ENCODE measurements around the gene TMPRSS2.

The TMPRSS2 gene

DNA sequence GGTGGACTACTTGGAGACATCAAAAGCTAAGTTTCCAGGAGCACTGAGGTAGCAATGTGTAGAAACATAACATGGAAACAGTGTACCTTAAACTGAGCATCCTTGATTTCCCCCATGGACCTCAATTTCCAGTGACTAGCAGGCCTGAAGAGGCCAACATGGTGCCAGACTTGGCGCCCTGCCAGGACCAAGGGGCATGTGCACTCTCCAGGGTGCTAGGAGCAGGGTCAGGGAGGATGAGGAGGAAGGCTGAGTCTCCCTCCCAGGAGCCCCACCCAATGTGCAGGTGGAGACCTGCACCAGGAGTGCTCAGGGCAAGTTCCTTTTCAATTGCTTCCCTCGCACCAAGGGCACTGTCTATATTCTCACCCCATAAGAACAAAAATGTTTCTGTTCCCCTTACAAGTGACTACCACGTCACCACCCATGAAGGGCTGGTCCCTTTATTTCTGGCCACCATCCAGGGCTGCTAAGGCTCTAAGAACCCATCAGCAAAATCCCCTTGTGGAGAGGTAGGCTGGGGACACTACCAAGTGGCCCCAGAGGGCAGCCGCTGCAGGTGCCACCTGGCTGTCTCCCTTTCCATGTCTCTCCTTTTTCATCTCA, 42.7 kb downstream of the TMPRSS2 start:
- Histone ChIP-seq H3K27me3 (ENCODE audit: control insufficient read depth, insufficient read depth, low read length) (no peaks in the 10 kb centered on the region), H3K9me3 (ENCODE audit: control insufficient read depth, insufficient read depth, low read depth, low read length) (peaks cover 22% of the 10 kb centered on the region), H3K4me1 (ENCODE audit: control insufficient read depth, insufficient read depth, low read length) (peaks cover 15% of the 10 kb centered on the region), H3K9ac (ENCODE audit: low read length) (no peak overlapping the region), H3K36me3 (ENCODE audit: control insufficient read depth, insufficient read depth, low read length) (peaks cover 28% of the 10 kb centered on the region; the same call in 1 of the 2 replicates), H3K27ac (ENCODE audit: low read depth, low read length) (no peak overlapping the region), H3K4me3 (ENCODE audit: low read depth, low read length) (no peak overlapping the region)

GRCh38 chr21:41460578-41461527, 47.1 kb downstream of the TMPRSS2 start:
- no peaks in the 10 kb centered on the region for H3K27me3 ChIP-seq (ENCODE audit: control insufficient read depth, insufficient read depth, low read length)
- no peak overlapping the region for H3K4me3 ChIP-seq (ENCODE audit: low read depth, low read length)
- peaks cover 3% of the 10 kb centered on the region; the same call in 1 of the 2 replicates for H3K4me1 ChIP-seq (ENCODE audit: control insufficient read depth, insufficient read depth, low read length)
- peaks cover 22% of the 10 kb centered on the region for H3K9me3 ChIP-seq (ENCODE audit: control insufficient read depth, insufficient read depth, low read depth, low read length)
- H3K9ac ChIP-seq (ENCODE audit: low read length) = no peak overlapping the region
- H3K27ac ChIP-seq (ENCODE audit: low read depth, low read length) = no peak overlapping the region
- peaks cover 14% of the 10 kb centered on the region; the same call in 1 of the 2 replicates for H3K36me3 ChIP-seq (ENCODE audit: control insufficient read depth, insufficient read depth, low read length)

- H3K27me3 ChIP-seq (ENCODE audit: control insufficient read depth, insufficient read depth, low read length) = no peaks in the 10 kb centered on the region
Measured at GRCh38 chr21:41459884-41460534, 47.9 kb downstream of the TMPRSS2 start.

GRCh38 chr21:41458559-41458958, 49.4 kb downstream of the TMPRSS2 start:
- Histone ChIP-seq H3K27ac (ENCODE audit: low read depth, low read length) (no peak overlapping the region), H3K36me3 (ENCODE audit: control insufficient read depth, insufficient read depth, low read length) (no peaks in the 10 kb centered on the region), H3K9me3 (ENCODE audit: control insufficient read depth, insufficient read depth, low read depth, low read length) (0 out of 2 replicates have a peak, but pooled peaks cover 9% of the 10 kb centered on the region), H3K4me1 (ENCODE audit: control insufficient read depth, insufficient read depth, low read length) (peaks cover 3% of the 10 kb centered on the region), H3K27me3 (ENCODE audit: control insufficient read depth, insufficient read depth, low read length) (no peaks in the 10 kb centered on the region), H3K4me3 (ENCODE audit: low read depth, low read length) (no peak overlapping the region), H3K9ac (ENCODE audit: low read length) (no peak overlapping the region)

More at GRCh38 chr21:41459884-41460534, 47.9 kb downstream of the TMPRSS2 start:
- Histone ChIP-seq H3K4me3 (ENCODE audit: low read depth, low read length) (no peak overlapping the region), H3K9me3 (ENCODE audit: control insufficient read depth, insufficient read depth, low read depth, low read length) (peaks cover 20% of the 10 kb centered on the region), H3K4me1 (ENCODE audit: control insufficient read depth, insufficient read depth, low read length) (peaks cover 3% of the 10 kb centered on the region; the same call in 1 of the 2 replicates), H3K9ac (ENCODE audit: low read length) (no peak overlapping the region), H3K27ac (ENCODE audit: low read depth, low read length) (no peak overlapping the region), H3K36me3 (ENCODE audit: control insufficient read depth, insufficient read depth, low read length) (peaks cover 6% of the 10 kb centered on the region; the same call in 1 of the 2 replicates)

GRCh38 chr21:41458121-41458520, 49.8 kb downstream of the TMPRSS2 start:
- Histone ChIP-seq H3K4me3 (ENCODE audit: low read depth, low read length) (no peak overlapping the region), H3K9me3 (ENCODE audit: control insufficient read depth, insufficient read depth, low read depth, low read length) (0 out of 2 replicates have a peak, but pooled peaks cover 5% of the 10 kb centered on the region), H3K27me3 (ENCODE audit: control insufficient read depth, insufficient read depth, low read length) (no peaks in the 10 kb centered on the region), H3K36me3 (ENCODE audit: control insufficient read depth, insufficient read depth, low read length) (no peaks in the 10 kb centered on the region), H3K4me1 (ENCODE audit: control insufficient read depth, insufficient read depth, low read length) (peaks cover 3% of the 10 kb centered on the region), H3K9ac (ENCODE audit: low read length) (no peak overlapping the region), H3K27ac (ENCODE audit: low read depth, low read length) (no peak overlapping the region)

DNA sequence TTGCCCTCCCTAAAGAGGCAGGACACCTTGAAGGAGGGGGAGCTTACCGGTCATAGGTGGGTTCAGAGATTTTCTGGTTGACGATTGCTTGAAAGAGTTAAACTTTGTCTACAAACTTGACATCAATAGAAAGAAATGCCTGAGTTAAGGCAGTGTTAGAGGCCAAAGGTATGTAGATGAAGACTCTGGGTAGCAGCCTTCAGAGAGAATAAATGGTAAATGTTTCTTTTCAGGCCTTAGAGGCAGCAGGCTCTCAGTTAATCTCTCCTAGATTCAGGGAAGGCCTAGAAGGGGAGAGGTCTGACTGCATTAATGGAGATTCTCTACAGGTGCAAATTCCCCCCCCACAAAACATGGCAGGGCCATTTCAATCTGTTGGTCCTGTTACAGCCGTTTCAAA, 54.2 kb downstream of the TMPRSS2 start:
- no peak overlapping the region for H3K4me3 ChIP-seq (ENCODE audit: low read depth, low read length)
- no peaks in the 10 kb centered on the region for H3K27me3 ChIP-seq (ENCODE audit: control insufficient read depth, insufficient read depth, low read length)
- H3K36me3 ChIP-seq (ENCODE audit: control insufficient read depth, insufficient read depth, low read length) = no peaks in the 10 kb centered on the region
- H3K27ac ChIP-seq (ENCODE audit: low read depth, low read length) = no peak overlapping the region
- no peaks in the 10 kb centered on the region for H3K9me3 ChIP-seq (ENCODE audit: control insufficient read depth, insufficient read depth, low read depth, low read length)
- no peak overlapping the region for H3K9ac ChIP-seq (ENCODE audit: low read length)
- no peaks in the 10 kb centered on the region; the same call in 1 of the 2 replicates for H3K4me1 ChIP-seq (ENCODE audit: control insufficient read depth, insufficient read depth, low read length)

DNA sequence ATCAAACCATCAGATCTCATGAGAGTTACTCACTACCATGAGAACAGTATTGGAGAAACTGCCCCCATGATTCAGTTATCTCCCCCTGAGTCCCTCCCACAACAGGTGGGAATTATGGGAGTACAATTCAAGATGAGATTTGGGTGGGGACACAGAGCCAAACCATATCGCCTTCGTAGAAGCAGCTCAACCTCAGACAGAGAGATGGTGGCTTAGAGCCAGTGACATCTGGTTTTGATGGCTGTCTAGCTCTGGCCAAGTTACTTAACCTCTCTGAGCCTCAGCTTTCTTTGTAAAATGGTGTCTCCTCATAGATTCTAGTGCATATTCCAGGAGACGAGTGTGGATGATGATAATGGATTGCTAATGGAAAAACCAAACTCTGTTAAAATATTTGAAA, 54.8 kb downstream of the TMPRSS2 start:
- no peak overlapping the region for H3K4me3 ChIP-seq (ENCODE audit: low read depth, low read length)
- no peak overlapping the region for H3K27ac ChIP-seq (ENCODE audit: low read depth, low read length)
- no peak overlapping the region for H3K9ac ChIP-seq (ENCODE audit: low read length)
- H3K27me3 ChIP-seq (ENCODE audit: control insufficient read depth, insufficient read depth, low read length) = no peaks in the 10 kb centered on the region
- no peaks in the 10 kb centered on the region for H3K9me3 ChIP-seq (ENCODE audit: control insufficient read depth, insufficient read depth, low read depth, low read length)
- no peaks in the 10 kb centered on the region; the same call in 1 of the 2 replicates for H3K4me1 ChIP-seq (ENCODE audit: control insufficient read depth, insufficient read depth, low read length)
- H3K36me3 ChIP-seq (ENCODE audit: control insufficient read depth, insufficient read depth, low read length) = no peaks in the 10 kb centered on the region

GRCh38 chr21:41451753-41452676, 55.9 kb downstream of the TMPRSS2 start:
- no peak overlapping the region for H3K27ac ChIP-seq (ENCODE audit: low read depth, low read length)
- no peaks in the 10 kb centered on the region for H3K36me3 ChIP-seq (ENCODE audit: control insufficient read depth, insufficient read depth, low read length)
- no peaks in the 10 kb centered on the region; the same call in 1 of the 2 replicates for H3K4me1 ChIP-seq (ENCODE audit: control insufficient read depth, insufficient read depth, low read length)
- no peaks in the 10 kb centered on the region for H3K9me3 ChIP-seq (ENCODE audit: control insufficient read depth, insufficient read depth, low read depth, low read length)
- H3K4me3 ChIP-seq (ENCODE audit: low read depth, low read length) = no peak overlapping the region
- H3K9ac ChIP-seq (ENCODE audit: low read length) = no peak overlapping the region
- no peaks in the 10 kb centered on the region for H3K27me3 ChIP-seq (ENCODE audit: control insufficient read depth, insufficient read depth, low read length)

GRCh38 chr21:41449613-41450012, 58.3 kb downstream of the TMPRSS2 start:
- Histone ChIP-seq H3K36me3 (ENCODE audit: control insufficient read depth, insufficient read depth, low read length) (no peaks in the 10 kb centered on the region), H3K27ac (ENCODE audit: low read depth, low read length) (no peak overlapping the region)

DNA sequence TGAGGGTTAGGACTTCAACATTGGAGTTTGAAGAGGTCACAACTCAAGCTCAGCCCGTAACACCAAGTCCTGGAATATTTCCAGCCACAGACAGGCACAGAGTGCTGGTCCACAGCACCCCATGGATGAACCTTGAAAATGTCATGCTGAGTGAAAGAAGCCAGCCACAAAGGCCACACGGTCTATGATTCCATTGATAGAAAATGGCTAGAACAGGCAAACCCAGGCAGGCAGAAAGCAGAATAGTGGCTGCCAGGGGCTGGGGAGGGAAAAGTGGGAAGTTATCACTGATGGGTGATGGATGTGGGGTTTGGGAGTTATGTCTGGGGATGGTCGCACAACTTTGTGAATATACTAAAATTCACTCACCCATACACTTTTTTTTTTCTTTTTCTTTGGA, 60.6 kb downstream of the TMPRSS2 start:
- Histone ChIP-seq H3K36me3 (ENCODE audit: control insufficient read depth, insufficient read depth, low read length) (no peaks in the 10 kb centered on the region), H3K9ac (ENCODE audit: low read length) (no peak overlapping the region), H3K27ac (ENCODE audit: low read depth, low read length) (no peak overlapping the region), H3K9me3 (ENCODE audit: control insufficient read depth, insufficient read depth, low read depth, low read length) (no peaks in the 10 kb centered on the region), H3K27me3 (ENCODE audit: control insufficient read depth, insufficient read depth, low read length) (no peaks in the 10 kb centered on the region), H3K4me3 (ENCODE audit: low read depth, low read length) (no peak overlapping the region), H3K4me1 (ENCODE audit: control insufficient read depth, insufficient read depth, low read length) (no peaks in the 10 kb centered on the region)

More at GRCh38 chr21:41449613-41450012, 58.3 kb downstream of the TMPRSS2 start:
- Histone ChIP-seq H3K27me3 (ENCODE audit: control insufficient read depth, insufficient read depth, low read length) (no peaks in the 10 kb centered on the region), H3K9ac (ENCODE audit: low read length) (no peak overlapping the region), H3K4me3 (ENCODE audit: low read depth, low read length) (no peak overlapping the region), H3K9me3 (ENCODE audit: control insufficient read depth, insufficient read depth, low read depth, low read length) (no peaks in the 10 kb centered on the region), H3K4me1 (ENCODE audit: control insufficient read depth, insufficient read depth, low read length) (no peaks in the 10 kb centered on the region; the same call in 1 of the 2 replicates)
